HCT116 (cell line): ENCODE results near the gene TAAR6. TPM values are rescaled to one million over a fixed set of nuclear protein-coding genes. Genes with fewer than 3 reads are reported as not detected.

Source experiments
- ATAC-seq: fragments of 200-7000 bp; cut with Tn5 transposase; 2 replicates; pipeline ENCODE4 v1.9.1; 2020; ENCODE audit warnings: mild to moderate bottlenecking, moderate library complexity
- BruUV-seq: library from RNA; stranded (reverse); fragments of 400-500 nt; replicated peaks from 2 replicates; lab custom pipeline; 2021; lab: Mats Ljungman, UMichigan
- CTCF ChIA-PET: fragments of 300-600 bp; sonication (Branson Sonifier 250); formaldehyde crosslinking; loops from one replicate; lab custom pipeline; 2021; ENCODE audit warnings: antibody characterized with exemption; lab: Charles Lee
- POLR2A ChIA-PET: fragments of 300-600, 350-600 bp; sonication (Branson Sonifier 250); formaldehyde crosslinking; loops from one replicate; lab custom pipeline; 2021; ENCODE audit warnings: antibody characterized with exemption; lab: Charles Lee
- RAD21 ChIA-PET, 2 experiments: fragments of 300-600 bp; sonication (Branson Sonifier 250); formaldehyde crosslinking; loops; one replicate each; lab custom pipeline; 2023; ENCODE audit warnings: low total read pairs in 2 of 2; ENCODE audit not compliant: uncharacterized antibody in 2 of 2, unreplicated experiment in 2 of 2, low non-redundant PET in 1 of 2; lab: Charles Lee
- DNase-seq: peaks from one replicate; pipeline ENCODE4 v3.0.0-alpha.2; 2010; ENCODE audit warnings: low read depth, low spot score
- H2AFZ ChIP-seq: fragments of 200-600 bp; shearing (Covaris generic), sonication (generic); 2 replicates; pipeline ENCODE4 v1.6.1; 2017; ENCODE audit warnings: low read depth, mixed run types, mixed read lengths, antibody characterized with exemption, low read length; ENCODE audit not compliant: poor library complexity, severe bottlenecking
- H3K27ac ChIP-seq: 2 replicates; pipeline ENCODE4 v1.5.1; 2012; ENCODE audit warnings: low read depth, low read length
- H3K27me3 ChIP-seq: fragments of 200-600 bp; sonication (generic); 2 replicates; pipeline ENCODE4 v1.6.1; 2016; ENCODE audit warnings: mixed run types, low read length, mixed read lengths; ENCODE audit not compliant: insufficient read depth
- H3K36me3 ChIP-seq, 2 experiments: fragments of 200-500 bp in 1 of 2; fragments of 200-600 bp in 1 of 2; sonication (Bioruptor generic) in 1 of 2; sonication (generic) in 1 of 2; 2 replicates each; pipeline versions ENCODE4 v1.5.1 to v1.6.1; 2014 to 2016; ENCODE audit warnings: low read length in 2 of 2, inconsistent platforms in 1 of 2, mixed read lengths in 1 of 2, mixed run types in 1 of 2; ENCODE audit not compliant: insufficient read depth in 2 of 2, control insufficient read depth in 1 of 2
- H3K4me1 ChIP-seq, 2 experiments: fragments of 200-600 bp in 1 of 2; sonication (generic) in 1 of 2; 2 replicates each; pipeline versions ENCODE4 v1.5.1 to v1.6.1; 2012 to 2017; ENCODE audit warnings: low read length in 2 of 2, inconsistent platforms in 1 of 2, mild to moderate bottlenecking in 1 of 2, mixed read lengths in 1 of 2, mixed run types in 1 of 2, moderate library complexity in 1 of 2; ENCODE audit not compliant: insufficient read depth in 2 of 2, control insufficient read depth in 1 of 2
- H3K4me2 ChIP-seq: fragments of 200-600 bp; sonication (generic); 2 replicates; pipeline ENCODE4 v1.6.1; 2017; ENCODE audit warnings: mixed run types, low read length, mixed read lengths
- H3K4me3 ChIP-seq, 2 experiments: fragments of 200-600 bp in 1 of 2; sonication (generic) in 1 of 2; replicated peaks in 1 of 2; 2 replicates each; pipeline ENCODE4 v1.5.1; 2011 to 2016; ENCODE audit warnings: low read length in 2 of 2, control low read depth in 1 of 2, low read depth in 1 of 2, mild to moderate bottlenecking in 1 of 2, mixed read lengths in 1 of 2, mixed run types in 1 of 2
- H3K79me2 ChIP-seq: fragments of 200-600 bp; sonication (generic); 2 replicates; pipeline ENCODE4 v1.6.1; 2017; ENCODE audit warnings: mild to moderate bottlenecking, mixed run types, low read length, moderate library complexity, mixed read lengths; ENCODE audit not compliant: insufficient read depth
- H3K9ac ChIP-seq: fragments of 200-600 bp; sonication (generic); 2 replicates; pipeline ENCODE4 v1.6.1; 2016; ENCODE audit warnings: low read length, mixed read lengths
- H3K9me2 ChIP-seq: fragments of 200-600 bp; sonication (generic), shearing (Covaris generic); 2 replicates; pipeline ENCODE4 v1.6.1; 2017; ENCODE audit warnings: mixed run types, mild to moderate bottlenecking, moderate library complexity; ENCODE audit not compliant: insufficient read depth
- H3K9me3 ChIP-seq, 2 experiments: fragments of 200-500 bp in 1 of 2; fragments of 200-600 bp in 1 of 2; sonication (Bioruptor generic) in 1 of 2; sonication (generic) in 1 of 2; 2 replicates each; pipeline ENCODE4 v1.6.1; 2014 to 2017; ENCODE audit warnings: low read length in 2 of 2, mixed read lengths in 2 of 2, inconsistent platforms in 1 of 2, low read depth in 1 of 2, mild to moderate bottlenecking in 1 of 2, mixed run types in 1 of 2, moderate library complexity in 1 of 2; ENCODE audit not compliant: control insufficient read depth in 1 of 2, insufficient read depth in 1 of 2
- H4K20me1 ChIP-seq: fragments of 200-600 bp; sonication (generic), shearing (Covaris generic); 2 replicates; pipeline ENCODE4 v1.6.1; 2017; ENCODE audit warnings: mixed run types, mild to moderate bottlenecking, moderate library complexity; ENCODE audit not compliant: insufficient read depth
- CEBPB ChIP-seq: IDR thresholded peaks from 2 replicates; pipeline ENCODE4 v1.6.1; 2012; ENCODE audit warnings: low read depth
- EGR1 ChIP-seq: IDR thresholded peaks from 2 replicates; pipeline ENCODE4 v1.6.1; 2012; ENCODE audit warnings: low read depth
- ELF1 ChIP-seq: IDR thresholded peaks from 2 replicates; pipeline ENCODE4 v1.6.1; 2012; ENCODE audit warnings: low read depth, borderline replicate concordance
- EZH2 ChIP-seq: fragments of 200-600 bp; sonication (generic); IDR thresholded peaks from 2 replicates; pipeline ENCODE4 v1.6.1; 2017; ENCODE audit warnings: antibody characterized with exemption, mixed run types
- JUND ChIP-seq: IDR thresholded peaks from 2 replicates; pipeline ENCODE4 v1.6.1; 2012
- POLR2A ChIP-seq: IDR thresholded peaks from 2 replicates; pipeline ENCODE4 v1.7.0; 2011; ENCODE audit warnings: borderline replicate concordance; ENCODE audit not compliant: insufficient read depth, insufficient read length; ENCODE audit errors: extremely low read depth
- SIN3A ChIP-seq: IDR thresholded peaks from 2 replicates; pipeline ENCODE4 v1.6.1; 2012; ENCODE audit warnings: low read depth
- SRF ChIP-seq: IDR thresholded peaks from 2 replicates; pipeline ENCODE4 v1.6.1; 2012; ENCODE audit warnings: low read depth
- YY1 ChIP-seq: IDR thresholded peaks from 2 replicates; pipeline ENCODE4 v1.6.1; 2011; ENCODE audit warnings: low read length, low read depth, moderate library complexity, mild to moderate bottlenecking; ENCODE audit not compliant: insufficient replicate concordance; ENCODE audit errors: extremely low read depth
- ZNF274 ChIP-seq: fragments of 200-500 bp; sonication (Bioruptor generic); IDR thresholded peaks from 2 replicates; pipeline ENCODE4 v1.6.1; 2014; ENCODE audit warnings: mild to moderate bottlenecking, low read depth, low read length, inconsistent platforms
- intact Hi-C: fragments of 100-400 bp; cut with micrococcal nuclease; formaldehyde crosslinking; loops from 2 replicates; pipeline ENCODE4 v1.10.0; 2022
- total RNA-seq: library from RNA; stranded (reverse); gene quantifications from one replicate; pipeline ENCODE4 v1.2.1, GENCODE V29; 2021; ENCODE audit not compliant: unreplicated experiment
- TF ChIP-seq, protein P1 (sequence below): IDR thresholded peaks from 2 replicates; pipeline ENCODE4 v1.6.1; 2011; ENCODE audit warnings: mild to moderate bottlenecking, low read length, moderate library complexity; ENCODE audit not compliant: insufficient replicate concordance; ENCODE audit errors: extremely low read depth

TAAR6 gene
- total RNA-seq, 1 experiment from 2014 or later, result not detected

DNA sequence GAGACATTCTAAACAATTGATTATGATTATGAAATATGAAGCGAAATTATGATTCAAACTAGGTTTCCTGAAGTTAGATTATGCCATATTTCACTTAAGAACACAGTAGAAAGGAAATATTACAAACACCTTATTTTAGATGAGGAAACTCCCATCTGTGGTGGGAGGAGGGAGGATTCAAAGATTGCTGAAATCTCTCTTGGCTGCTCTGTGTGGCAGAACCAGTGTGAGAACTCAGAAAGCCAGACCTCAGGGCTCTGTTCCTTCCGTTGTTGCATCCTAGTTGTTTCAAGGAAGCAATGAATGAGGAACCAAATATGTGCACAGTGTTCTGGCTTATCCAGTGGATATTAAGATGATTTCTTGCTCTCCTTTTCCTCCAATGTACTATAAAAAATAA is 17.3 kb downstream of the TAAR6 start:
- ChIA-PET POLR2A (no interaction called here), RAD21 (no interaction called here), CTCF (no interaction called here)
- no TSS peak for BruUV-seq
- Histone ChIP-seq H3K79me2 (no peaks in the 10 kb centered on the region), H3K4me3 (no peak overlapping the region), H3K9me3 (no peaks in the 10 kb centered on the region), H2AFZ (no peak overlapping the region), H3K9me2 (no peaks in the 10 kb centered on the region), H3K27ac (no peak overlapping the region), H3K9ac (no peak overlapping the region), H3K27me3 (no peaks in the 10 kb centered on the region), H3K36me3 (no peaks in the 10 kb centered on the region), H3K4me2 (no peak overlapping the region), H4K20me1 (no peaks in the 10 kb centered on the region), H3K4me1 (no peaks in the 10 kb centered on the region)
- no peak for DNase-seq
- intact Hi-C loops, result no loop called here
- ATAC-seq, result no peak
- TF ChIP-seq EZH2 (no peak), JUND (no peak), YY1 (no peak), ELF1 (no peak), POLR2A (no peak), EGR1 (no peak), CEBPB (no peak), ZNF274 (no peak), SIN3A (no peak), SRF (no peak)
- TF ChIP-seq, protein P1, sequence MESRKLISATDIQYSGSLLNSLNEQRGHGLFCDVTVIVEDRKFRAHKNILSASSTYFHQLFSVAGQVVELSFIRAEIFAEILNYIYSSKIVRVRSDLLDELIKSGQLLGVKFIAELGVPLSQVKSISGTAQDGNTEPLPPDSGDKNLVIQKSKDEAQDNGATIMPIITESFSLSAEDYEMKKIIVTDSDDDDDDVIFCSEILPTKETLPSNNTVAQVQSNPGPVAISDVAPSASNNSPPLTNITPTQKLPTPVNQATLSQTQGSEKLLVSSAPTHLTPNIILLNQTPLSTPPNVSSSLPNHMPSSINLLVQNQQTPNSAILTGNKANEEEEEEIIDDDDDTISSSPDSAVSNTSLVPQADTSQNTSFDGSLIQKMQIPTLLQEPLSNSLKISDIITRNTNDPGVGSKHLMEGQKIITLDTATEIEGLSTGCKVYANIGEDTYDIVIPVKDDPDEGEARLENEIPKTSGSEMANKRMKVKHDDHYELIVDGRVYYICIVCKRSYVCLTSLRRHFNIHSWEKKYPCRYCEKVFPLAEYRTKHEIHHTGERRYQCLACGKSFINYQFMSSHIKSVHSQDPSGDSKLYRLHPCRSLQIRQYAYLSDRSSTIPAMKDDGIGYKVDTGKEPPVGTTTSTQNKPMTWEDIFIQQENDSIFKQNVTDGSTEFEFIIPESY, result no peak
